HEK293T (cell line): ENCODE data around the gene STXBP1.

Source experiments
- CTCF ChIA-PET: fragments of 350-600 bp; formaldehyde crosslinking; extraction: SDS; loops from one replicate; lab custom pipeline; 2021; ENCODE audit warnings: antibody characterized with exemption, inconsistent platforms; lab: Yijun Ruan, JAX
- POLR2A ChIA-PET: fragments of 350-600 bp; formaldehyde crosslinking; extraction: SDS; loops from one replicate; lab custom pipeline; 2020; ENCODE audit warnings: antibody characterized with exemption, inconsistent platforms; lab: Yijun Ruan, JAX
- DNase-seq: peaks from one replicate; pipeline ENCODE4 v3.0.0; 2012; ENCODE audit warnings: mixed read lengths; ENCODE audit errors: extremely low spot score
- ARNT ChIP-seq: fragments of 450-650 bp; IDR thresholded peaks from 2 replicates; pipeline ENCODE4 v1.6.1; 2017; ENCODE audit warnings: mild to moderate bottlenecking
- BHLHE40 ChIP-seq: fragments of 450-650 bp; IDR thresholded peaks from 2 replicates; pipeline ENCODE4 v1.6.1; 2016; ENCODE audit warnings: mild to moderate bottlenecking, moderate library complexity, borderline replicate concordance
- CTBP1 ChIP-seq: fragments of 450-650 bp; IDR thresholded peaks from 2 replicates; pipeline ENCODE4 v1.6.1; 2016; ENCODE audit warnings: borderline replicate concordance
- ELF4 ChIP-seq: fragments of 450-650 bp; IDR thresholded peaks from 2 replicates; pipeline ENCODE4 v1.6.1; 2017; ENCODE audit warnings: antibody characterized with exemption
- FOXA1 ChIP-seq: fragments of 450-650 bp; IDR thresholded peaks from 2 replicates; pipeline ENCODE4 v1.6.1; 2016; ENCODE audit warnings: mild to moderate bottlenecking
- FOXK2 ChIP-seq: fragments of 450-650 bp; IDR thresholded peaks from 2 replicates; pipeline ENCODE4 v1.6.1; 2016; ENCODE audit warnings: mild to moderate bottlenecking
- FOXM1 ChIP-seq: fragments of 450-650 bp; IDR thresholded peaks from 2 replicates; pipeline ENCODE4 v1.6.1; 2017; ENCODE audit warnings: mild to moderate bottlenecking, borderline replicate concordance
- HDGF ChIP-seq: fragments of 450-650 bp; IDR thresholded peaks from 2 replicates; pipeline ENCODE4 v1.6.1; 2017; ENCODE audit warnings: antibody characterized with exemption, borderline replicate concordance
- L3MBTL2 ChIP-seq: fragments of 450-650 bp; conservative IDR thresholded peaks from 2 replicates; pipeline ENCODE4 v1.6.1; 2016; ENCODE audit warnings: mild to moderate bottlenecking
- LEF1 ChIP-seq: fragments of 450-650 bp; IDR thresholded peaks from 2 replicates; pipeline ENCODE4 v1.6.1; 2017; ENCODE audit warnings: mild to moderate bottlenecking, borderline replicate concordance
- NFRKB ChIP-seq: fragments of 450-650 bp; IDR thresholded peaks from 2 replicates; pipeline ENCODE4 v1.6.1; 2016; ENCODE audit warnings: mild to moderate bottlenecking, moderate library complexity
- SP1 ChIP-seq: fragments of 450-650 bp; IDR thresholded peaks from 2 replicates; pipeline ENCODE4 v1.6.1; 2017
- SUZ12 ChIP-seq: fragments of 450-650 bp; IDR thresholded peaks from 2 replicates; pipeline ENCODE4 v1.6.1; 2016; ENCODE audit warnings: mild to moderate bottlenecking
- TARDBP ChIP-seq: fragments of 450-650 bp; IDR thresholded peaks from 2 replicates; pipeline ENCODE4 v1.6.1; 2016
- ZNF384 ChIP-seq: fragments of 450-650 bp; IDR thresholded peaks from 2 replicates; pipeline ENCODE4 v1.6.1; 2016
- TF ChIP-seq, protein P1 (sequence below): fragments of 450-650 bp; IDR thresholded peaks from 2 replicates; pipeline ENCODE4 v1.6.1; 2016

Gene STXBP1

DNA sequence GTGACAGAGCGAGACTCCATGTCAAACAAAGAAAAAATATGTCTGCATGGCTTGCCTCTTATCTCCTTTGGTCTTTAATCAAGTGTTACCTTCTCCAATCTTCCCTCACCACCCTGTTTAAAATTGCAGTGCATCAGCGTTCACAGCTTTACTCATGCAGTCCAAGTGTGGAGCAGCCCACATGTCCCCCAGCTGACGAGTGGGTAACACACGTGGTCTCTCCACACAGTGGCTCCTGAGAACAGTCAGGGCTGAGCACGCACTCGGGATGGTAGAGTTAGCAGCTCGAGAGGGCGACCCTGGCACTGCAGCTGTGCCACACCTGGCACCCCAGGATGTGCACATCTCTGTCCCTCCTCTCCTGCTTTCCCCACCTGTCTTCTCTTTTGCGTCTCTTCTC lies 68.8 kb downstream of the STXBP1 start:
- TF ChIP-seq ZNF384 (no peak), BHLHE40 (no peak), SP1 (no peak), FOXM1 (no peak), ELF4 (no peak), FOXA1 (no peak), L3MBTL2 (no peak), ARNT (no peak), TARDBP (no peak)
- TF ChIP-seq, protein P1, sequence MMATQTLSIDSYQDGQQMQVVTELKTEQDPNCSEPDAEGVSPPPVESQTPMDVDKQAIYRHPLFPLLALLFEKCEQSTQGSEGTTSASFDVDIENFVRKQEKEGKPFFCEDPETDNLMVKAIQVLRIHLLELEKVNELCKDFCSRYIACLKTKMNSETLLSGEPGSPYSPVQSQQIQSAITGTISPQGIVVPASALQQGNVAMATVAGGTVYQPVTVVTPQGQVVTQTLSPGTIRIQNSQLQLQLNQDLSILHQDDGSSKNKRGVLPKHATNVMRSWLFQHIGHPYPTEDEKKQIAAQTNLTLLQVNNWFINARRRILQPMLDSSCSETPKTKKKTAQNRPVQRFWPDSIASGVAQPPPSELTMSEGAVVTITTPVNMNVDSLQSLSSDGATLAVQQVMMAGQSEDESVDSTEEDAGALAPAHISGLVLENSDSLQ, result no peak
- ChIA-PET POLR2A (interaction anchor here (0.9 kb wide), 1 partner anchor 148 kb away, joined by 3 read pairs; no protein-coding TSS in a partner anchor), CTCF (no interaction called here)
- no peak for DNase-seq

DNA sequence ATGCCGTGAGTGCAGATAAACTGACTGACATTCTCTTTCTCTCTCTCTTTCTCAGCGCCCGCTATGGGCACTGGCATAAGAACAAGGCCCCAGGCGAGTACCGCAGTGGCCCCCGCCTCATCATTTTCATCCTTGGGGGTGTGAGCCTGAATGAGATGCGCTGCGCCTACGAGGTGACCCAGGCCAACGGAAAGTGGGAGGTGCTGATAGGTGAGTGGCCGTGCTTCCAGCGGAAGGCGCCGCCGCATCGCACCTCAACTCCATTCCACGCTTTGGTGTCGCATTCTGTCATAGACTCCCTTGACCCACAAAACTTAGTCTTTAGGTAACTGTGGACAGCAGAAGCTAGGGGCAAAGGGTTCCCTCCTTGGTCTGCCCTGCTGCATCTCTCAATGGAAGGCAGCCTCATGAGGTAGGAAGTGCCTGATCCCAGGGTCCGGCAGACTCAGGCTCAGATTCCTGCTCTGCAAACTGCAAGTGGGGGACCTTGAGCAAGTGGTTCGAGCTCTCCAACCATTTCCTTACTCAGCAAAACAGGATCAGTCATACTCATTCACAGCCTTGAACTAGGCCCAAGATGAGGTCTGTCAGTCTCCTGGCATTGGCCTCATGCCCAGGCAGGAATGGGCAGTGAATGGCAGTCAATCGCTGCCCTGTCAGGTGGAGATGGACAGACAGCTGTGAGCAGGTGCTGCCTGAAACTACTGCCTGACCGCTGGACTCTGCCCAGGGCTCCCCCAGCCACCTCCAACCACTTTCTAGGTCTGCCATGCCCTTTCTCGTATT lies 70.5 kb downstream of the STXBP1 start:
- POLR2A ChIA-PET, result no interaction called here
- TF ChIP-seq L3MBTL2 (no peak), NFRKB (no peak), SP1 (no peak), HDGF (no peak), FOXM1 (no peak), ZNF384 (no peak), ARNT (no peak), FOXA1 (no peak), LEF1 (no peak), ELF4 (no peak), FOXK2 (no peak), SUZ12 (no peak), CTBP1 (no peak), BHLHE40 (no peak)
- TF ChIP-seq, protein P1, result no peak
- no peak for DNase-seq
- CTCF ChIA-PET, result interaction anchor here (0.6 kb wide), 1 partner anchor 30 kb away, joined by 3 read pairs; no protein-coding TSS in a partner anchor

DNA sequence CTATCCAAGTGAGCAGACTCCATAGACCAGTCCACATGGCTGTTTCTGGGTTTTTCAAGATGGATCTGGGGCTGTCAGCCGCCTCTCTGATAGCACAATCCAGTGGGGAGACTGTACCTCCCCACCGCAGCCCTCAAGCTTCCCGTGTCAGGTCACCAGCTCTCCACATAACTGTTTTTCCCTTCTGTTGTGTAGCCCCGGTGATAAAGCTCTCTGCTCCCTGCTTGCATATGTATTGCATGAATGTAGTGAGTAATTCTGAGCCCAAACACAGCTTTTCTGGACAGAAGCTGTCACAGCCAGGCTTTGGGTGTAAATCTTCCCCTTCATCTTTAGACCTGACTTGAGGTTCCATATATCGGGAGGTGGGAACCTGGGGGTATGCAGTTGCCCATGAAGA lies 71.6 kb downstream of the STXBP1 start:
- POLR2A ChIA-PET, result interaction anchor here (0.8 to 1.0 kb wide), 2 partner anchors 21 to 76 kb away, joined by 3 read pairs; no protein-coding TSS in a partner anchor
- TF ChIP-seq CTBP1, result no peak
- CTCF ChIA-PET, result no interaction called here
- DNase-seq, result no peak

DNA sequence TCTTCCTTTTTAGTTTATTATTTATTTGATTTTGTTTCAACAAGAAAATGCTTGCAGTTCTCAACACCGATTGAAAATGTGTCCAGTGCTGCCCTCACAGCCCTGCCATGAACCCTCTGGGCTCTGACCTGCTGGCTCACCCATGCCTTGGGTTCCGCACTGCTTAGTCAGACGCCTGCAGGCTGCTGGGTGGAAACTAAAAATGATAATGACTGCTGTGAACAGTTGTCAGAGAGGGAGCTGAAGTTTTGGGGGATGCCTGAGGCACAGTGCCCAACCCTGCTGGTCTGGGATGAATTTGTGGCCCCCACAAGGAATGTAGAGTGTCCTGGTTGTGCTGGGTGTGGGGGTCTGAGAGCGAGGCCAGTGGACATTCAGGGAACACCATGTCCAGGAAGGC lies 72.5 kb downstream of the STXBP1 start:
- DNase-seq, result no peak
- CTCF ChIA-PET, result no interaction called here
- TF ChIP-seq CTBP1 (no peak), ARNT (no peak), SP1 (no peak), LEF1 (no peak), BHLHE40 (no peak), FOXM1 (no peak), ZNF384 (no peak), NFRKB (no peak), HDGF (no peak), FOXA1 (no peak), TARDBP (no peak), L3MBTL2 (no peak)
- TF ChIP-seq, protein P1, result no peak
- POLR2A ChIA-PET, result no interaction called here

DNA sequence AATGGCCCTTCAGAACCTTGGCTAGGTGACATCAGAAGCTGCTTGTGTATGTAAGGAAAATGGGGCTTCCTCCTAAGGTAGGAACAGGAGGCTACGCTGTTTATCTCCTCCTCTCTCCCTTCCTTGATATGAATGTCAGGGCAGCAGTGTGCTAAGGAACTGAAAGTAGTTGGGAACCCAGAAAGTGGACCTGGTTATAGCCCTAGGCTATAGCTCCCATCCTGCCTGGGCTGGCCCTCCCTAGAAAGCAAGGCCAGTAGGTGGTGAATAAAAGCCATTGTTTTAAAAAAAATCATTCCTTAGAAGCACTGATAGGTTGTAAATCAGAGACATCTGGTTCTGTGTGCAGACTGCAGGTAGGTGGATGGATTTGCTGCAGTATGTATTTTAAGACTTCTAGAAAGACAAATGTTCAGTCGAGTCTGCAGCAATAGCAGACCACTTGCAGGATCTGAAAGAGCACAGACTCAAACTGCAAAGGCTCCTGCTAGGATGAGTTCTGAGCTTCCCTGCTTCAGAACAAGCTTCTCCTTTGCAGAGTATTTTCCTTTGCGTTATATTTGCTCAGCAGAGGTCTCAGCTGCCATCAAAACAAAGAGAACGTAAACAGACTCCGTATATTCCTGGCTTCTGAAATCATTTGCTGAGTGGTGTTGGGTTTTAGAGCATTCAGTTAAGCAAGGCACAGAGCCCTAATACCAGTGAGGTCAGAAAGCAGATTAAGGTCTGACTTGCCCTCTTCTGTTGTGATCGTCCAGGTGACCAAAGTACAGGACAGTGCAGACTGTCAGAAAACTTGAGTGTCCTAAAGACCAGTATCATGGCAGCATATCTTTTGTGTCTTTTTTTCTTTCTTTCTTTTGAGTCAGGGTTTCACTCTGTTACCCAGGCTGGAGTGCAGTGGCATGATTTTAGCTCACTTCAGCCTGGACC lies 74.7 kb downstream of the STXBP1 start:
- DNase-seq, result no peak
- CTCF ChIA-PET, result interaction anchor here (0.6 kb wide), 1 partner anchor 48 kb away, joined by 6 read pairs; no protein-coding TSS in a partner anchor

More for the DNA sequence above, 74.7 kb downstream of the STXBP1 start:
- POLR2A ChIA-PET, result no interaction called here
- TF ChIP-seq HDGF (no peak), FOXM1 (no peak)
